ENCODE data around the gene MAPK14.
"Not testable (repeated sequence)": the region's sequence is repeated elsewhere in the genome, so short reads cannot be mapped to it uniquely, and the experiment has no call there.

The MAPK14 gene

GRCh38 chr6:36122495-36123269 is 95.1 kb downstream of the MAPK14 start:
- DNase-seq (ENCODE audit: low read depth): no peak

GRCh38 chr6:36123270-36124139 is 95.9 kb downstream of the MAPK14 start:
- peak; percentile 83 for DNase-seq (ENCODE audit: low read depth)

GRCh38 chr6:36124346-36124745 is 96.7 kb downstream of the MAPK14 start:
- DNase-seq (ENCODE audit: low read depth): not testable (repeated sequence)

- no peak for DNase-seq (ENCODE audit: low read depth)
These were observed 97.3 kb downstream of the MAPK14 start for GRCh38 chr6:36124881-36125280.

- no peak for DNase-seq (ENCODE audit: low read depth)
These were observed 98.0 kb downstream of the MAPK14 start for GRCh38 chr6:36125575-36125974.

- DNase-seq (ENCODE audit: low read depth): no peak
These were observed 98.5 kb downstream of the MAPK14 start for GRCh38 chr6:36126121-36126520.

- peak; percentile 60 for DNase-seq (ENCODE audit: low read depth)
These were observed 99.2 kb downstream of the MAPK14 start for GRCh38 chr6:36126553-36127458.

- DNase-seq (ENCODE audit: low read depth): peak; percentile 92
These were observed 99.9 kb downstream of the MAPK14 start for GRCh38 chr6:36127462-36128016.

- DNase-seq (ENCODE audit: low read depth): no peak
These were observed 100.5 kb downstream of the MAPK14 start for GRCh38 chr6:36128073-36128472.

- no peak for DNase-seq (ENCODE audit: low read depth)
These were observed 101.2 kb downstream of the MAPK14 start for GRCh38 chr6:36128793-36129192.

- DNase-seq (ENCODE audit: low read depth): not testable (repeated sequence)
These were observed 101.7 kb downstream of the MAPK14 start for GRCh38 chr6:36129334-36129733.

GRCh38 chr6:36129941-36130666 is 102.5 kb downstream of the MAPK14 start, which contains the start of gene MAPK13:
Gene MAPK13 (plus strand): TSS chr6:36130513. CDS start chr6:36130583, 70 bp downstream.
- peak; percentile 30 for DNase-seq (ENCODE audit: low read depth)

- DNase-seq (ENCODE audit: low read depth): no peak
These were observed 103.3 kb downstream of the MAPK14 start for GRCh38 chr6:36130667-36131510.

- peak; percentile 78 for DNase-seq (ENCODE audit: low read depth)
These were observed 104.1 kb downstream of the MAPK14 start for GRCh38 chr6:36131511-36132245.

GRCh38 chr6:36132246-36132895 is 104.8 kb downstream of the MAPK14 start:
- DNase-seq (ENCODE audit: low read depth): no peak

GRCh38 chr6:36133148-36133547 is 105.5 kb downstream of the MAPK14 start:
- DNase-seq (ENCODE audit: low read depth): no peak

- DNase-seq (ENCODE audit: low read depth): no peak
These were observed 106.3 kb downstream of the MAPK14 start for GRCh38 chr6:36133912-36134311.

- no peak for DNase-seq (ENCODE audit: low read depth)
These were observed 107.6 kb downstream of the MAPK14 start for GRCh38 chr6:36135053-36135731.
